Measurements from ENCODE around the gene SCN2A. TPM values are rescaled to one million over a fixed set of nuclear protein-coding genes. Genes with fewer than 3 reads are reported as not detected.
"Not testable (repeated sequence)": the region's sequence is repeated elsewhere in the genome, so short reads cannot be mapped to it uniquely, and the experiment has no call there.

The SCN2A gene
- total RNA-seq, 2 experiments from 2014 or later, result 0.05 to 0.13 TPM

DNA sequence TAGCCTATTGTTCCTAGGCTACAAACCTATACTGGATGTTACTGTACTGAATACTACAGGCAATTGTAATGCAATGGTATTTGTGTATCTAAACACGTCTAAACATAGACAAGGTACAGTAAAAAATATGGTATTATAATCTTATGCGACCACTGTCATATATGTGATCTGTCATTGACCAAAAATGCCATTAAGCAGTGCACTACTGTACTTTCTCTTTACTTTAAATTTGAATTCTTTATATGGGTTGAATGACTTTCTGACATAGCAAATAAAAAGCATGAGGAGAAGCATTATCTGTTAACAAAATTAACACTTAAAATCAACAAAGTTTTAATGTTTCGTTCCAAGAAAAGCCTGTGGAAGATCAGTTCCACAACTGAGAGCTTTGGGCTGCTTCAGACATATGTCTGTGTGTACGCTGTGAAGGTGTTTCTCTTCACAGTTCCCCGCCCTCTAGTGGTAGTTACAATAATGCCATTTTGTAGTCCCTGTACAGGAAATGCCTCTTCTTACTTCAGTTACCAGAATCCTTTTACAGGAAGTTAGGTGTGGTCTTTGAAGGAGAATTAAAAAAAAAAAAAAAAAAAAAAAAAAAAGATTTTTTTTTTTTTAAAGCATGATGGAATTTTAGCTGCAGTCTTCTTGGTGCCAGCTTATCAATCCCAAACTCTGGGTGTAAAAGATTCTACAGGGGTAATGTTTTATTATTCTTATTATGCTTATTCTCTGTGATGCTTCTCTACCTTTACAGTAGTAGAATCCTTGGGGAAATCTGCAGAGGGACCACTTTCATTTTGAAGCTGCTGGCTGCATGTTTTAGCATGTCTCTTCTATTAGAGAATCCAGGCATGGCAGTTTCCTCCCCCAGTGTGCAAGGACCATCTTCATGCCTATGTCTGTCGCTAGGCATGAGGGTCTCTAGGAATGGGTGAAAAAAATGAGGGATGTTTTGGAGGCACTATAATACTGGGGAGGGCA lies 54.5 kb downstream of the SCN2A start:
- Mint-ChIP-seq H3K27me3 (ENCODE audit: low read depth) (peaks cover 3% of the 10 kb centered on the region), H3K4me3 (no peak overlapping the region), H3K36me3 (ENCODE audit: low read depth) (no peaks in the 10 kb centered on the region), H3K9me3 (ENCODE audit: insufficient read depth) (no peaks in the 10 kb centered on the region), H3K27ac (no peak overlapping the region), H3K4me1 (ENCODE audit: low read depth) (peaks cover 4% of the 10 kb centered on the region)
- peak; percentile 100 for ATAC-seq
- ChIA-PET CTCF (interaction anchor here (0.5 to 1.4 kb wide), 5 partner anchors 11 to 581 kb away, joined by 3 to 6 read pairs (median 3); partner anchors contain the start of genes SCN2A and SCN3A), POLR2A (no interaction called here)
- DNase-seq, result peak; percentile 75

DNA sequence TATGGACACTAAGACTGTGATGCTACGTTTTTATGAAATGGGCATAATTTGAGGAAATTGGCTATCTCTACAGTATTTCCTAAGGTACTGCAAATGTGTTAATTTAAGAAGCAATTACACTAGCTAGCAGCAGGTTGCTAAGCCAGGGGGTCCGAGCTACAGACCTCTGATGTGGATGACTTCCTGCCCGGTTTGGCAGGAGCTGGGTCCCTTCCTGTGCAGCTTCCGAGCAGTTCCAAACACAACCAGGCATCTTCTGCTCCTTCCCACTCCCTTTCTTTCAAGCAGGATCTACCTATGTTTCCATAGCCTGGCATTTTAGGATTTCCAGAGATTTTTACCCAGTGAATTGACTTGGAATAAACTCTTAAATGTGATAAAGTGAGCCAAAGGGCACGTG lies 55.7 kb downstream of the SCN2A start:
- Mint-ChIP-seq H3K27me3 (ENCODE audit: low read depth) (peaks cover 3% of the 10 kb centered on the region), H3K27ac (no peak overlapping the region), H3K4me1 (ENCODE audit: low read depth) (peaks cover 4% of the 10 kb centered on the region), H3K9me3 (ENCODE audit: insufficient read depth) (no peaks in the 10 kb centered on the region), H3K4me3 (no peak overlapping the region), H3K36me3 (ENCODE audit: low read depth) (no peaks in the 10 kb centered on the region)
- ChIA-PET CTCF (interaction anchor here (0.9 to 1.7 kb wide), 4 partner anchors 56 to 579 kb away, joined by 4 to 8 read pairs (median 5); partner anchors contain the start of gene SCN2A), POLR2A (no interaction called here)
- DNase-seq, result no peak
- ATAC-seq, result no peak

DNA sequence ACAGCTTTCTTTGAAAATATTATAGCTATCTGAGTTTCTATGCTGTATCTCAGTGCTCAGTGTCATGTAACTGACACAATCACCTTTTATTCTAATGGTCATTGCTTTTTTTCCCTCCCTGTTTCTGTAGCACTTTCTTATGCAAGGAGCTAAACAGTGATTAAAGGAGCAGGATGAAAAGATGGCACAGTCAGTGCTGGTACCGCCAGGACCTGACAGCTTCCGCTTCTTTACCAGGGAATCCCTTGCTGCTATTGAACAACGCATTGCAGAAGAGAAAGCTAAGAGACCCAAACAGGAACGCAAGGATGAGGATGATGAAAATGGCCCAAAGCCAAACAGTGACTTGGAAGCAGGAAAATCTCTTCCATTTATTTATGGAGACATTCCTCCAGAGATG lies 56.4 kb downstream of the SCN2A start:
- H3K9me3 Mint-ChIP-seq (ENCODE audit: insufficient read depth), result no peaks in the 10 kb centered on the region
- ChIA-PET CTCF (interaction anchor here (0.9 to 1.7 kb wide), 6 partner anchors 11 to 579 kb away, joined by 3 to 8 read pairs (median 4); partner anchors contain the start of gene SCN2A), POLR2A (no interaction called here)
- H3K4me3 Mint-ChIP-seq, result no peak overlapping the region
- no peak overlapping the region for H3K27ac Mint-ChIP-seq
- H3K27me3 Mint-ChIP-seq (ENCODE audit: low read depth), result peaks cover 3% of the 10 kb centered on the region
- H3K36me3 Mint-ChIP-seq (ENCODE audit: low read depth), result no peaks in the 10 kb centered on the region
- DNase-seq, result no peak
- ATAC-seq, result no peak
- H3K4me1 Mint-ChIP-seq (ENCODE audit: low read depth), result peaks cover 4% of the 10 kb centered on the region

- Mint-ChIP-seq H3K27me3 (ENCODE audit: low read depth) (peaks cover 2% of the 10 kb centered on the region), H3K4me1 (ENCODE audit: low read depth) (no peaks in the 10 kb centered on the region), H3K36me3 (ENCODE audit: low read depth) (no peaks in the 10 kb centered on the region), H3K4me3 (no peak overlapping the region), H3K27ac (no peak overlapping the region), H3K9me3 (ENCODE audit: insufficient read depth) (no peaks in the 10 kb centered on the region)
- DNase-seq (no peak), ATAC-seq (no peak)
- POLR2A ChIA-PET, result no interaction called here
- CTCF ChIA-PET, result no interaction called here
These were observed 66.3 kb downstream of the SCN2A start for GRCh38 chr2:165305391-165306096.

DNA sequence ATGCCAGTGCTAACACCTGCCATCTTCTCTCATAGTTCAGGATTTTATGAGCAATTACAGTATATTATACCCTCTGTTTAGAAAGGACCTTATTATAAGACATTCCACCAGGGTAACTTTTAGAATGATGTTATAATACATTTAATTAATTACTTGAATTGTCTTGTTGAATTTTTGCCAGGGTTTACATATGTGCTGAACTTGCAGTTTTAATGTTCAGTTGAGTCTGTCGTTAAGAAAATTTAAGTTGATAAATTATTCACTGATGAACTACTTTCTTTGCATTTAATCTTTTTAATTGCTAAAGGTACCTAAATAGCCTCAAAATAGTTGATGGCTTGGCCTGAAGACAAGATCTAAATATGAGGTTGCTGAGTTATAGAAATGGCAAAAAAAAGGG lies 68.1 kb downstream of the SCN2A start:
- ChIA-PET POLR2A (no interaction called here), CTCF (no interaction called here)
- no peak overlapping the region for H3K27ac Mint-ChIP-seq
- peaks cover 2% of the 10 kb centered on the region for H3K27me3 Mint-ChIP-seq (ENCODE audit: low read depth)
- no peak overlapping the region for H3K4me3 Mint-ChIP-seq
- no peak for ATAC-seq
- no peak for DNase-seq
- no peaks in the 10 kb centered on the region for H3K36me3 Mint-ChIP-seq (ENCODE audit: low read depth)
- H3K4me1 Mint-ChIP-seq (ENCODE audit: low read depth), result no peaks in the 10 kb centered on the region
- H3K9me3 Mint-ChIP-seq (ENCODE audit: insufficient read depth), result no peaks in the 10 kb centered on the region

- POLR2A ChIA-PET, result no interaction called here
- Mint-ChIP-seq H3K9me3 (ENCODE audit: insufficient read depth) (no peaks in the 10 kb centered on the region), H3K4me1 (ENCODE audit: low read depth) (peaks cover 9% of the 10 kb centered on the region), H3K4me3 (no peak overlapping the region), H3K36me3 (ENCODE audit: low read depth) (no peaks in the 10 kb centered on the region), H3K27me3 (ENCODE audit: low read depth) (peaks cover 4% of the 10 kb centered on the region), H3K27ac (no peak overlapping the region)
- ATAC-seq (no peak), DNase-seq (no peak)
- CTCF ChIA-PET, result interaction anchor here (0.6 to 1.3 kb wide), 2 partner anchors 295 to 297 kb away, joined by 3 read pairs; no protein-coding TSS in a partner anchor
These were observed 72.7 kb downstream of the SCN2A start for GRCh38 chr2:165311949-165312348.

DNA sequence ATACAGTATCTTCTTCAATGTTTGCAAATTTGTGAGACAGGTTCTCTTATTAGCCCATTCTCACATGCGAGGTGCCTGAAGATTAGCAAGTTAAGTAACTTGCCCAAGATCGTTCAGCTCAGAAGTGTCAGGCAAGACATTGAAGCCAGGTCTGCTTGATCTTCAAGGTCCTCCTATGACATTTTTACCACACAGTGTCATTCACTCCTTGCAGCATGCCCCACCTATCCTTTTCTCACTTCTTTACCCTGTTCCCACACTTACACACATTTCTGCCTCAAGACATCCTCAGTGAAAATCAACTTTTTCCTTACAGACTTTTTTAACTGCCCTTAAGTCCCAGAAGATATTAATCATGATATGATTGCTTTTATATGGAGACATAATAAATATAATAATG lies 73.8 kb downstream of the SCN2A start:
- Mint-ChIP-seq H3K4me1 (ENCODE audit: low read depth) (peaks cover 9% of the 10 kb centered on the region), H3K9me3 (ENCODE audit: insufficient read depth) (no peaks in the 10 kb centered on the region)

DNA sequence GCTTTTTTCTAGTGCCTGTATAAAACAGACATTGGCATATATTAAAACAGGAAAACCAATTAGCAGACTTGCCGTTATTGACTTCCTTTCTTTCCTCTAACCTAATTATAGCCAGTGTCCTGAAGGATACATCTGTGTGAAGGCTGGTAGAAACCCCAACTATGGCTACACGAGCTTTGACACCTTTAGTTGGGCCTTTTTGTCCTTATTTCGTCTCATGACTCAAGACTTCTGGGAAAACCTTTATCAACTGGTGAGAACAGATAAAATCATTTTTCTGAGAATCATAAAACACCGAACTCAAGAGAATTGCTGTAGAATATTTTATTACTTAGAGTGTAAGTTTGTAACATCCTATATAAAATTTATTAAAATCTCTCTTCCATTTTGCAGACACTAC lies 74.3 kb downstream of the SCN2A start:
- H3K36me3 Mint-ChIP-seq (ENCODE audit: low read depth), result no peaks in the 10 kb centered on the region
- CTCF ChIA-PET, result no interaction called here
- H3K27me3 Mint-ChIP-seq (ENCODE audit: low read depth), result peaks cover 4% of the 10 kb centered on the region
- no peak overlapping the region for H3K27ac Mint-ChIP-seq
- no peak overlapping the region for H3K4me3 Mint-ChIP-seq
- no peak for DNase-seq
- ATAC-seq, result no peak
- POLR2A ChIA-PET, result no interaction called here
- peaks cover 9% of the 10 kb centered on the region for H3K4me1 Mint-ChIP-seq (ENCODE audit: low read depth)
- H3K9me3 Mint-ChIP-seq (ENCODE audit: insufficient read depth), result no peaks in the 10 kb centered on the region

More for the DNA sequence above, 73.8 kb downstream of the SCN2A start:
- no peaks in the 10 kb centered on the region for H3K36me3 Mint-ChIP-seq (ENCODE audit: low read depth)
- H3K4me3 Mint-ChIP-seq, result no peak overlapping the region
- ChIA-PET CTCF (interaction anchor here (0.6 to 1.3 kb wide), 2 partner anchors 12 to 296 kb away, joined by 3 read pairs; no protein-coding TSS in a partner anchor), POLR2A (no interaction called here)
- DNase-seq (no peak), ATAC-seq (no peak)
- H3K27me3 Mint-ChIP-seq (ENCODE audit: low read depth), result peaks cover 4% of the 10 kb centered on the region
- H3K27ac Mint-ChIP-seq, result no peak overlapping the region

- peak; percentile 49 for DNase-seq
- peaks cover 17% of the 10 kb centered on the region for H3K4me1 Mint-ChIP-seq (ENCODE audit: low read depth)
- ChIA-PET POLR2A (no interaction called here), CTCF (no interaction called here)
- no peak overlapping the region for H3K4me3 Mint-ChIP-seq
- no peaks in the 10 kb centered on the region for H3K9me3 Mint-ChIP-seq (ENCODE audit: insufficient read depth)
- H3K27me3 Mint-ChIP-seq (ENCODE audit: low read depth), result peaks cover 4% of the 10 kb centered on the region
- ATAC-seq, result peak; percentile 93
- H3K36me3 Mint-ChIP-seq (ENCODE audit: low read depth), result no peaks in the 10 kb centered on the region
- no peak overlapping the region for H3K27ac Mint-ChIP-seq
These were observed 89.1 kb downstream of the SCN2A start for GRCh38 chr2:165328272-165328671.

DNA sequence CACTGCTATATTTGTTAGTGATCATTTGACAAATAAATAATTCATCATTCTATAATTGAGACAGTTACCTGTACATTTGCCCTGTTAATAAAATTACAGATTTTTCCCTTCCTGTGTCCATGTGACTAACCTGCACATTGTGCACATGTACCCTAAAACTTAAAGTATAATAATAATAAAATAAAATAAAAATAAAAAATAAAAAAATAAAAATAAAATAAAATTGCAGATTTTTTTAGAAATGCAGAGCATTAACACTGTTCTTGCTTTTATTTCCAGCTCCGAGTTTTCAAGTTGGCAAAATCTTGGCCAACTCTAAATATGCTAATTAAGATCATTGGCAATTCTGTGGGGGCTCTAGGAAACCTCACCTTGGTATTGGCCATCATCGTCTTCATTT lies 105.1 kb downstream of the SCN2A start:
- H3K4me1 Mint-ChIP-seq (ENCODE audit: low read depth); H3K36me3 Mint-ChIP-seq (ENCODE audit: low read depth); POLR2A ChIA-PET; H3K27ac Mint-ChIP-seq; H3K9me3 Mint-ChIP-seq (ENCODE audit: insufficient read depth); CTCF ChIA-PET; H3K27me3 Mint-ChIP-seq (ENCODE audit: low read depth); ATAC-seq; H3K4me3 Mint-ChIP-seq; DNase-seq: not testable (repeated sequence)

GRCh38 chr2:165348441-165348840 lies 109.2 kb downstream of the SCN2A start:
- ChIA-PET POLR2A (no interaction called here), CTCF (no interaction called here)
- ATAC-seq, result no peak
- H3K27me3 Mint-ChIP-seq (ENCODE audit: low read depth), result peaks cover 2% of the 10 kb centered on the region
- no peak for DNase-seq
- no peaks in the 10 kb centered on the region for H3K4me1 Mint-ChIP-seq (ENCODE audit: low read depth)
- no peaks in the 10 kb centered on the region for H3K9me3 Mint-ChIP-seq (ENCODE audit: insufficient read depth)
- no peak overlapping the region for H3K27ac Mint-ChIP-seq
- H3K4me3 Mint-ChIP-seq, result no peak overlapping the region
- H3K36me3 Mint-ChIP-seq (ENCODE audit: low read depth), result no peaks in the 10 kb centered on the region

GRCh38 chr2:165349181-165349580 lies 110.0 kb downstream of the SCN2A start:
- no peak overlapping the region for H3K27ac Mint-ChIP-seq
- ATAC-seq (no peak), DNase-seq (no peak)
- no peaks in the 10 kb centered on the region for H3K36me3 Mint-ChIP-seq (ENCODE audit: low read depth)
- H3K27me3 Mint-ChIP-seq (ENCODE audit: low read depth), result peaks cover 2% of the 10 kb centered on the region
- H3K4me1 Mint-ChIP-seq (ENCODE audit: low read depth), result no peaks in the 10 kb centered on the region
- POLR2A ChIA-PET, result no interaction called here
- CTCF ChIA-PET, result no interaction called here
- H3K4me3 Mint-ChIP-seq, result no peak overlapping the region
- no peaks in the 10 kb centered on the region for H3K9me3 Mint-ChIP-seq (ENCODE audit: insufficient read depth)
